HG03175 (cell line): ENCODE data around the gene ARHGAP10.
"Not testable (repeated sequence)": the region's sequence is repeated elsewhere in the genome, so short reads cannot be mapped to it uniquely, and the experiment has no call there.

Experiments used
- ATAC-seq: cut with Tn5 transposase; IDR thresholded peaks from one replicate; pipeline ENCODE4 v1.9.1; 2021; ENCODE audit warnings: mild to moderate bottlenecking, moderate library complexity; ENCODE audit not compliant: unreplicated experiment

Gene ARHGAP10

DNA sequence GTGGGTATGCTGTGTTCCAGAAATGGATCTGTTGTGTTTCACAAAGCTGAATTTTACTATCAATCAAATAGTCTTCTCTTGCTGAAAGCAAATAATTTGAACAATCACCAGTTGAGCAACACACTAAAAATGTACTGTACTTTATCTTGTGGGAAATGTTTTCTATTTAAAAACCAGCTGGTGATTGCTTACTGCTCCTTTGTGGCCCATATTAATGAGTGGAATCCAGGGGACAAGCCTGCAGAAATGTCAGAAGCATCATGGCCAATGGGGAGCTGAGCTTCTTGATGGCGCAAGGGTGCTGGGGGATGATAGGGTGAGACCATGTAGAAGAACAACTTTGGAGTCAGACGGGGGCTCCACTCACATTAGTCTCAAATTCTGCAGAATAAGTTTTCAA lies 346.2 kb downstream of the ARHGAP10 start:
- ATAC-seq: no peak

DNA sequence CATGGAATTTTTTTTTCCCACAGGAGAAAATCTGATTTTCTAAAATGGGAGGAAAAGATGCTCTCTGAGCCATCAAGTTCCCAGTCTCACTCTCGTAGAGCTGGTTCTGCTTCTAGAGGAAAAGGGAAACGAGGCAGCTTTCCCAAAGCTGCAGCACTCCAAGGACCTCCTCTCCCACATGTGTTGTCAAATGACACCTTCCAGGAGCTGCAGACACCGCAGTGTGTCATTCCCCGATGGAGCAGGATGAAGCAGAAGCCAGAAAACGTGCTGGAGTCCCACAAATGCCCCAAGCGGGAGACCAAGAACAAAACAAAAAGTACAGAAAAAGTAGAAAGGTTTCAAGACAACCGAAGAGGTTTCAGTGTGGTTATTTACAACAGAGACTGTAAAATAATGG lies 348.1 kb downstream of the ARHGAP10 start:
- ATAC-seq: no peak

DNA sequence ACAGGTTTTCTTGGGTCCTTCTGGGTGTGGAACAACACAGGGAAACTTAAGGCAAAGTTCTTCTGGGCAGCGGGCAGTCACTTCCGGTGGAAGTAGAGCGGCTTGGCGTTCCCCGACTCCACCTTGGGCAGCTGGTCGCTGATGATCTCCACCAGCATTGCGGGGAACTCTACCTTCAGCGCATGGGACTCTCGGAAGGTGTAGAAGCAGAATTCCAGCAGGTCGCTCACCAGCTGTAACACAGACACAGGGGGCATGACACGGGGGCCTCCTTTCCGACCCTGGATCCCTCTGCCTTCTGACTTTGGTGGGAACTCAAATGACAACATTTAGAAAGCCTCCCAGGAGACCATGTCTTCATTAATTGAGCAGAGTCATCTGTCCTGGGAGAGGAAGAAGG lies 349.4 kb downstream of the ARHGAP10 start:
- no peak for ATAC-seq

DNA sequence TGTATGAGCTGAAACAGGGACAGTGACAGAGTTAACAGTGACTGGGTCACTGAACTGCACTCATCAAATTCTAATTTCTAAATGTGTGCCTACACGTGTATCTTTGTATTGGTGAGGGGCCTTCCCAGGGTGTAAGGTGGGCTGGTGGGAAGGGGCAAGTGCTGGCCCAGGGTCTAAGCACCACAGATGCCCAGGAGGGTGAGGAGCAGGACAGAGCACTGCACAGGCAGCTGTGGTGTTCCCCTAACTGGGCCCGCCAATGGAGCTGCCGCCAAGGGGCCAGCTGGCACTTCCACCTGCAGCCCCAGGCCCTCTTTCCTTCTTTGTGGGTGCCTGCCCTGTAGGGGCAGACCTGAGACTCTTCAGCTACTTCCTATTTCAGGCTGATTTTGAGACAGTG lies 349.9 kb downstream of the ARHGAP10 start:
- no peak for ATAC-seq

DNA sequence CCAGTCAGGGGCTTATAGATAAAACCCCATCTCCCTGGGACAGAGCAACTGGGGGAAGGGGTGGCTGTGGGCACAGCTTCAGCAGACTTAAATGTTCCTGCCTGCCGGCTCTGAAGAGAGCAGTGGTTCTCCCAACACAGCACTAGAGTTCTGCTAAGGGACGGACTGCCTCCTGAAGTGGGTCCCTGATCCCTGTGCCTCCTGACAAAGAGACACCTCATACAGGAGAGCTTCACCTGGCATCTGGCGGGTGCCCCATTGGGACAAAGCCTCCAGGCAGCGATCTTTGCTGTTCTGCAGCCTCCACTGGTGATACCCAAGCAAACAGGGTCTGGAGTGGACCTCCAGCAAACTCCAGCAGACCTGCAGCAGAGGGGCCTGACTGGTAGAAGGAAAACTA lies 351.2 kb downstream of the ARHGAP10 start:
- ATAC-seq: not testable (repeated sequence)

DNA sequence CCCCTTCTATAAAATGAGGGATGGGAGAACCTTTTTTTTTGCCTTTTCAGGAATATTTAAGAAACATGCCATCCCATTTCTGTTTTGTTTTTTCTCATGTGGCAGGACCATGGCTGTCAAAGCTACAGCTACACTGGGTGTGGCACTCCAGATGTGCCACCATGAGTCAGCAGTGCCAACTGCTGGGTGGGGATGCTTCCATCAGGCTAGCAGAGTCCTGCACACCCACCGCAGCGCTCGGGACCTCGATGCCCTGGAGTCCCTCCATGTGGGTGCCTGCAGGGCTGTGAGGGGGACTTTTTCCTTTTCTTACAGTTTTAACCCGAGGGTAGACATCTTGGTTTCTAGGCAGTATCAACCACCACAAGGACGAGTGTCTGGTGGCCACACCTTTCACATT lies 357.7 kb downstream of the ARHGAP10 start:
- ATAC-seq: no peak

DNA sequence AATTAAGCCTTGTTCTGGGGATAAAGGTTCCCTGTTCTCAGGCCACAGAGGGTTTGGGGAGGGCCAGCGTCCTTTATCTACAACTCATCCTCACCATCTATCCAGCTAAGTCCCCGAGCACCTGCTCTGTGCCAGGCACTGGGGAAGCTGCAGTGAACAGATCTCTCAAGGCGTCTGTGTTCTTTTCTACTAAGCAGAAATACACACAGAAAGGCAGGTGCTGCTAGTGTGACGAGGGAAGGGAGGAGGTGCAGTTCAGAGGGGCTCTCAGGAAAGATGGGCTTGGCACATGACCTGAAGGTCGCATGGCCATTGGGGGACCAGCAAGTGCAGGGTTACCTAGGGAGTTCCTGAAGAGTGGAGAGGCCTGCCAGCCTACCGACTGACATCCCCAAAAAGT lies 358.1 kb downstream of the ARHGAP10 start:
- ATAC-seq: no peak

DNA sequence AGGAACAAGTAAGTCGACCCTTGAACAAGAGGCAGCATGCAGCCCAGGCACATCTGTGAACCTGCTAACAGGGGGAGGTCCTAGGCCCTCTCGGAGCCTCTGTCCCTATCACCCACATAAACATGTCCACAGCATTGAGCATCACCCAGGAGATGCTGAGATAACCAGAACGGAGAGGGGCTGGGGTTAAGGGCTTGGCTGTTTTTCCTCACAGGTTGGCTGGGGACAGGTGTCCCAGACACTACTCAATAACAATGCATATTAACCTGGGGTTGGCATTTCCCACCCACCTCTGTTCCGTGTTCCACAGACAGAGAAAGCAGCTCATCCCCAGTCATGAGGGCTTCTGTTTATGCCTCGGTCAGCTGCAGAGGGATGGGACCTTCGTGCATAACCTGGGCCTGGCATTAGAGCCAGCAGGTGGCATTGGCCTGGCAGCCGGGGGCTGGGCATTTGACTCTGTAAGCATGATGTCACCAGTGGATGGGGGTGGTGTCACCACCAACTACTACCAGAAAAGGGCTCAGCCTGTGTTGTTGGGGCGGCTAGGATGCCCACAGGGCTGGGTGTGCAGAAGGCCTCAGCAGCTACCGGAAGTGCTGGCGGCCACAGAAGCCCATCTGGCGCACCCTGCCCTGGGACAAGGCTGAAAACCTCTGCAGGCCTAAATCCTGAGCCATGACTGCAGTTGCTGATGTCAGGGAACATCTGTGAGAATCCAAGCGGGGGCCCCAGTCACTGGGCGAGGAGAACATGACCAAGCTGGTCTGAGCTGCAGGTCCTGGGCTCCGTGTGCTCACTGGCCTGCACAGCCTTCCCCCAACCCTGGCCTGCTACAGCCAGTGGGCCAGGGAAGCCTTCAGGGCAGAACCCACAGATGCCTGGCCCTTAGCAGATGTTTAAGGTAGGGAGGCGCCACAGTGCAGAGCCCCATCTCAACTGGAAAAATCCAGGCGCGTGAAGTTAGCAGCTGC lies 358.9 kb downstream of the ARHGAP10 start:
- no peak for ATAC-seq

DNA sequence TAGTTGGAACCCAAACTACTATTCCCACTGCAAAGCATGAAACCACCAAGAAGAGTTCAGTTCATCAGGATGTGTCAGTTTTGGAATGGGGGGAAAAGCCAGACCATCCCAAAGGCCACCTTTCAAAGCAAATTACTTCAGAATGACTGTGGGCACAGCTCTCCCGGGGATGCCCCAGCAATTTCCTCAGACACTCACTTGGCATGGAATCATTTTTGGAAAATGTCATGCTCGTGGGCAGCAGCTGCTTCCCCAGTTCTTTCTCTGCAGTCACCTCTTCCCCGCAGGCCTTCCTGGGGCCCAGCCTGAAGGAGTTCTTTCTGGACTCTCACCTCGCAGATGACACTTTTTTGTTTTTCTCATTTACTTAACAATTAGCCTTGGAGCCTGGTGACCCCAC lies 360.0 kb downstream of the ARHGAP10 start:
- no peak for ATAC-seq

DNA sequence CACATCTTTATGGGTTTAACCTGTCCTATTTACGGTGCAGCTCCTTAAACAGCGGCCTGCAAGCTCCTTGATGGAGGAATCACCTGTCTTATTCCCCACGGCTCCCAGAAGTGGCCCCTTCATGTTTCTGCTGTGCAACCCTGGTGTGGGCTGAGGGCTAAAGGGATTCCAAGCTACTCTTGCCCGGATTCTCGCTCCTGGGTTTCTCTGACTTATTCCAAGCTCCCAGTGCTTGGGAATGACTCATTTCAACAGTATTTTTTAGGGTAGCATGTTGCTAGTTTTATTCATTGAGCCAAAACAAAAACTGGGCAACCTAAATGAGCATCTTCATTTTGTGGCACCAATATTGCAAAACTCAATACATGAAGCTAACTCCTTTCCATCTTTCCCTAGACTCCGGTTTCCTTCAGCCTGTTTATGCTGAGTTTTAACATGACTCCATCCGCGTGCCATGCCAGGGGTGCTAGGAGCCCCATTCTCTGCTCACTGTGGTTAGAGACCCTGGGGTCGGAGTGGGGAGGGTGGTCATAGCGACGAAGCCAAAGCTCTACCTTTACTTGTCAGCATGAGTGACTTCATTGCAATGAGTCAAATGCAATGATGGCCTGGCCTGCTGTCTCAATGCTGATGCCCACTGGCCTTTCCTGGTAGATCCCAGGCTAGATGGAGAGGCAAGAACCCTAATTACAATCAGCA lies 360.6 kb downstream of the ARHGAP10 start:
- ATAC-seq: no peak

DNA sequence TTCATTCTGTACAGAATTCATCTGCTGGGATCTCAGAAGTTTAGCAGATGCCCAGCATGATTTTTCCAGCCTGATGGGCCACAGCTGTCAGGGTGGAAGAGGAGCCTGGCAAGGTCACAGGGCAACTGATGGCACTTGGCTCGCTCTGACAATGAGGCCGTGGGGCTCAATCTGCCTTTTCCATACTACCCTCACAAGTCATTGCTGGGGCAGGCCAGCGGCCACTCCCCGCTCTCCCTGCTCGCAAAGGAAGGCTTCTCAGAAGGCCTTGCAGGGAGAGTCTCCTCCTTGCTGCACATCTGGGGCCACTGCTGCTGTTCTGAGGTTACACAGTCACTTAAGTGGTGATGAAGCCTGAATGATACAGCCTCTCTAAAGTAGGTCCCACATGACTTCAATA lies 361.2 kb downstream of the ARHGAP10 start:
- ATAC-seq: no peak

DNA sequence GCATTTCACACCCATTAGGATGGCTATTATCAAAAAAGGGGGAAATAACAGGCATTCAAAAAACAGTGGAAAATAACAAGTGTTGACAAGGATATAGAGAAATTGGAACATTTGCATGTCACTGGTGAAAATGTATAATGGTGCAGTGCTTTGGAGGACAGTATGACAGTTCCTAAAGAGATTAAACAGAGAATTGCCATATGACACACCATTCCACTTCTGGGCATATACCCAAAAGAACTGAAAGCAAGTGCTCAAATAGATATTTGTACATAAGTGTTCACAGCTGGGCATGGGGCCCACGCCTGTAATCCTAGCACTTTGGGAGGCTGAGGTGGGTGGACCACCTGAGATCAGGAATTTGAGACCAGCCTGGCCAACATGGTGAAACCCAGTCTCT lies 362.3 kb downstream of the ARHGAP10 start:
- no peak for ATAC-seq

DNA sequence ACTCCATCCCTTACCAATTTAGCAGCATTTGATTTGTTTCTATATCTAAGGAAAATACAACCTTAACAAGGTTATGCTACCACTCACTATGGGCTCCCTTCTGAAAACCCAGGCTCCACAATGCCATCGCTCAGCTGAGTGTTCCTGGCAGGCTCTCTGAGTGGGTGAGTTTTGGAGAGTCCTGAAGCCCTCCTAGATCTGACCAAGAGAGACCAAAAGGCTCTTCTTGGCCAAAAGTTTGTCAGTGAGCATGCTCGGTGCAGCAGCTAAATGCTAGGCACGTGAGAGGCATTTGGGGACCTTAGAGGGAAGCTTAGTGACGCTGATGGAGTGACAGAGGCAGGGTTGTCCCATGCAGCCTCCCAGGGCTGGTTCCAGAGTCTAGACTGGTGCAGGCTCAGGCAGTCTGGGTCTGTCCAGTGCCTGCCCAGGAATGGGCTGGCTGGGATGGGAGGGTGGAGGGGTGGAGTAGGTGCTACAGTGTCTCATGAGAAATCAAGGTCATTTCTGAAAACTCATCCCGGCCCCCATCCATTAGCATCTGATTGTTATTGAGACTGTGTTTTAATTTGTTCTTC lies 363.5 kb downstream of the ARHGAP10 start:
- no peak for ATAC-seq

DNA sequence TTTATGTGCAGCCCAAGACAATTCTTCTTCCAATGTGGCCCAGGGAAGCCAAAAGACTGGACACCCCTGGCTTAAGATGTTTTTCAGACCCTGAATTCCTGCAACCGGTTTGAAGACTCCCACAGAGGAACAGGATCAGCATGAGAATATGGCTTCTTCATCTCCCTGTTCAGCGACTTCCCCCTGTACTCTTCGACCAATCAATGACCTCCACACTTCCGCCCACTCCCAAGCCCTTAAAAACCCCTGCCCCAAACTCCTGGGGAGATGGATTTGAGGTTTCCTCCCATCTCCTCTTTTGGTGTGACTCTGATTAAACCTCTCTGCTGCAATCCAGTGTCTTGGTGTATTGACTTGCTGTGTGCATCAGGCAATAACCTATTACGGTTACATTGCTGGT lies 365.9 kb downstream of the ARHGAP10 start:
- ATAC-seq: no peak

DNA sequence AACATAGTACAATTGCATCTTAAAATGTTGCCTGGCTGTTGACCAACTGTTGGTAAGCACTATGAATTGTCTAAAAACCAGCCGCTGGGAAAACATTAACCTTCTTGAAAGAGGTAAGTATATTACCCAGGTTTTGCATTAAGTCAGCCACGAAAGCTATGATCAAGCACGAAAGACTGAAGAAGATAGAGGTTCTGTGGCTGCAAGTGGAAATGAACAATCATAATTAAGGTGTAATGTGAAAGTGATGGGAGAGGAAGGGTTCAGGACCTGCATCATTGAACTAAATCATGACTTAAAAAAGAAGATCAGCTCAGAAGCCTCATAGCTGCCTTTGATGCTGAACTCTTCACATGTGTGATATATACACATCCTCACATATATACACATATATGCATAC lies 369.3 kb downstream of the ARHGAP10 start:
- no peak for ATAC-seq

DNA sequence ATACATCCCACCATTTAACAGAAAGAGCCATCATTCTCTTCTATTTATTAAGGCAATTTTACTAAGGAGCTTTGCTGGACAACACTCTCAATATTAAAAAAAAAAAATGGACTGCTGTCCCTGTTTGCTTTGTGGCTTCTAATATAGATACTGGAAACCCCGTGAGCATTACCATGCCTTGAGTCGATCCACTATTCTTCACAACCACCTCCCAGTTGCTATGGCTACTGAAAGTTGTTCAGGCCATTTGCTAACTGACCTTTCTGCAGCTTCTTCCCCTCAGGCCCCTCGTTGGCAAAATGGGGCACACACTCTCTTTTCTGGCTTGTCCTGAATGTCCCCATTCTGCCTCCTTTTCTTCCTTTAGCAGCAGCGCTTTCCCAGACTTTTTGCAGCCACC lies 369.9 kb downstream of the ARHGAP10 start:
- ATAC-seq: no peak

DNA sequence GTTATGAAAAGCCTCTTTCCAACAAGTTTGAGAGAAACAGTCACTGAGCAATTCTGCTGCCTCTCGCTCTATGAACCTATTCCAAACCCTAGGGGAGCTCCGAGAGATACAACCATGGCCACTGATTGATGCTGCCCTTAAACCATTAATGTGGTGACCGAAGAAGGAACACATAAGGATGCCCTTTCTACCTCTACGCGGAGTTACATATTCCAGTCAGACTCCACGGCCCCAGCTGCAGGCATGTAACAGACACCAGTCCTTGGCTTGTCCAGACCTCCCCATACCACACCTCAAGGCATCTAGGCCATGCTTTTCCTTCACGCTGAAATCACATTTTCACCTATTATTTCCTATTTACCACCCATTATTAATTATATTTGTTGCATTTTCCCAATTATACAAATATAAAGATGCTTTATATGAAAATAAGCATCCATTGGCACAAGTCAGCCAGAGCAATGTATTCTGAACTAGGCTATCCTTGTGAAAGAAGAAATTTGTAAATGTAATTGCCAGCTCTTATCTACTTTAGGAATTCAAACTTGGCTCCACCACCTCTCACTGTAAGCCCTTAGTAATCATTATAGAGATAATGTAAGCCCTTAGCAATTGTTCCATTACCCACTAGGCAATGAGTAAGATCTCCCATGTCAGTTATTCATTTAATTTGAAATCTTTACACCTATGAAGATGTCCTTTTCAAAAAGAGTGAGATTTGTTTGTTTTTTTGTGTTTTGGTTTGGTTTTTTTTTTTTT lies 371.9 kb downstream of the ARHGAP10 start:
- ATAC-seq: no peak

DNA sequence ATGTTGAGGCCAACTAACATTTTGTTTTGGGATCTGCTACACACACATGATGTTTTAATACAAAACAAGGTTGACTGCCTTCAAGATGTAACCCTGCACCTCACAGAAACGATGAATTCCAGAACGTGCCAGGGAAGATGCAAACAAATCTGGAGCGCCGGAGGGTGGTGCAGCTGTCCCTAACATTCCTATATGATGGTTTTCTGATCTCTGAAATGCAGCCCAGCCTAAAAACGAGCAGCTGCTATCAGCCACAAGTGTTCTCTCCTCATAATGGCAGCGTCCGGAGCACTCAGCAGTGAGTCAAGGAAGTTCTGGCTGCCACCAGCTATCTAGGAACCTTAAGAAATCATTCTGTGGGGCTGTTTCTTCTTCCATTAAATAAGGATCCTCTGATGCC lies 376.9 kb downstream of the ARHGAP10 start:
- no peak for ATAC-seq

DNA sequence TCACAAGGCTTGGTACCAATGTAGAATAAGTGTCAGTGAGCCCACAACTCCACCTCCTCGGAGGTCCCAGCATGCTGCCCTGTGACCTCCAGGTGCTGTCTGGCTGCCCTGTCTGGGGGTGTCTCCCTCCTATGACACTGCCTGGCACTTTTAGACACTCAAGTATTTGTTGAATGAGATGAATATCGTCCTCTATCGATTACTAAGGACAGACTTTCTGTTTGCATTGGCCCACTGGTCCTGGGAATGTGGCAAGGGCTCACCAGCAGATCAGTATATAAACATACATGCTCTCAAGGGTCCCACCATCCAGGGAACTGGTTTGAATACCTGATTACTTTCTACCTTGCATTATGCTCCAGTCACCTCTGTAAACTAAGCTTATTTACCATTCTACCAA lies 377.3 kb downstream of the ARHGAP10 start:
- ATAC-seq: no peak

DNA sequence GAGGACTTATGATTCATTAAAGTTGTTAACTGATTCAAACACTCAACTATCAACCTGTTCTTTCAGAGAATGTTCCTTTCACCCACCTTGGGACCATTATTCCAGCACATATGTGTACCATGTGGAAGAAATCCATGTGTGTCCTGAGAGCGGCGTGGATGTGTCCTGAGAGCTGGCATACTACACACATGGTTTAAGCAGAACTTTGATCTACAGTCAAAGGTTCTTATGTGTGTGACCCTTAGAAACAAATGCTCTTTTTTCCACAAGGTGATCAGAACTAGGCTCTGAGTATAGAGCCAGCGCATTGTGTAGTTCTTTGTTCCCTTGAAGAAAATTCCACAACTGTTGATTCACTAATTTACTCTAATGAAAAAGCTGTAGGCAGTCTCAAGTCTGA lies 378.3 kb downstream of the ARHGAP10 start:
- ATAC-seq: no peak
